Islet precursor cell (in vitro differentiated cells): Measurements from ENCODE around the gene UGT1A4.

Source experiments
- DNase-seq: peaks from one replicate; pipeline ENCODE4 v3.0.0-alpha.2; 2018

UGT1A4 gene

GRCh38 chr2:233792720-233793119, 74.2 kb downstream of the UGT1A4 start:
- DNase-seq: peak; percentile 34

DNA sequence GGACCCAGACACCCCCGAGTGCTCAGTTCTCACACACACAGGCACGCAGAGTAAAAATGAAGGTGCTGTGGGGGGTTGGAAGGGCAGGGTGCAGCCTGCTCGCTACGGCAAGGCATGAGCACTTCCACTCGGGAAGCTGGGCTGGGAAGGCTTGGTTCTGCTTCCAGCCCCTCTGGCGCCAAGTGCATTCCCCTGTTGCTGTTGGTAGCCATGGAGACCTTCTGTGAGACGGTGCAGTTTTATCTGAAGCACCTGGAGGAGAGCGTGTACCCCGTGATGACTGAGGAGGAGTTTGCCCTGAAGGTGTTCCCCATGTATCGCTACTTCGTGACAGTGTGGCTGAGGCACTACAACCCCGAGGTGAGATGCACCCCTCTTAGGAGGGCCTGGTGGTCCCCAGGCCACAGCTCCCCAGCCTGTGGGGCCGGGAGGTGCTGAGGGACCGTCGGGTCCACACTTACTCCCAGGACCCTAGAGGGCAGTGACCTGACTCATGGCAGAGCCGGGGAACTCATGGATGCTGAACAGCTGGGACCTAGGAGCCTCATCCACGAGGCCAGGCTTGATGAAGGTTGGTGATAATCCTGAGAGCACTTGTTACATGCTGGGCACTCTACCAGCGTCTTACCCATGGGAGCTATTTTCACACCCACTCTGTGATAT, 75.1 kb downstream of the UGT1A4 start:
- peak; percentile 29 for DNase-seq

DNA sequence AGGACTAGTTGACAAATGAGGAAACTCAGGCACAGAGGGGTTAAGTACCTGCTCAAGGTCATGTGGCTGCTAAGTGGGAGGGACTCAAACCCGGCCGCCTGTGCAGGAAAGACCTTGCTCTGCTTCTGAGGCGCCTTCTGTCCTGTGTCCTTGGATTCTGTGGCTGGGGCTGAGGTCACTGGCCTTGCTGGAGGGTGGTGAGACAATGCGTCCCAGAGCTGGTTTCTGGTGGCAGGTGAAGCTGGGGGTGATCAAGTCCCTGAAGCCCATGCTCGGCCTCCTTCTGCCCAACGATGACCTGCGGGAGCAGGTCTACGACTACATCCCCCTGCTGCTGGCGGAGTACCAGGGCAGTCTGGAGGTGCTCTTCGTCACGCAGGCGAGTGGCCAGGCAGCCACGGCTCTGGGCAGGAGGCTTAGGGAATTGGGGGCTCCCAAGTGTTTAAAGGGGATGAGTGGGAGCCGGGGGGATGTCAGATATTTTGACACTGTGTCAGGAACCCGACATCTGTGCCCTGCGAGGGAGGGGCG, 75.7 kb downstream of the UGT1A4 start:
- DNase-seq: peak; percentile 35

DNA sequence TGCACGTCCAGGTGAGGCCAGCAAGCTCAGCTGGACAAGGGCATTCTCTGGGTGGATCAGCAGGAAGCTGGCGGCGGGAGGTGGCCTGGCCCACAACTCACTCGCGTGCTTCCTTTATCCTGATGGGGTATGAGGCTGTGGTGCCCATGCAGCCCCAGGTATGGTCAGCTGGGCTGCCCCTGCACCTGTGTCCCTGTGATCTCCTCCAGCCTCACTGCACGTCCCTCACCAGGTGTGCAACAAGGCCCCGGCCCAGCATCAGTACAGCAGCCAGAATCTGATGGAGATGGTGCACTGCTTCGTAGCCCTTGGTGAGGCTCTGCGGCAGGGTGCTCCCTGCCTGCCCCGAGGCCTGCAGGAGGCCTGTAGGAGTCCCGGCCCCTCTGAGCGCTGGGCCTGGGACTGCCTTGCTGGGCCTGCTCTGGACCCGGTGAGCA, 77.2 kb downstream of the UGT1A4 start:
- peak; percentile 45 for DNase-seq

DNA sequence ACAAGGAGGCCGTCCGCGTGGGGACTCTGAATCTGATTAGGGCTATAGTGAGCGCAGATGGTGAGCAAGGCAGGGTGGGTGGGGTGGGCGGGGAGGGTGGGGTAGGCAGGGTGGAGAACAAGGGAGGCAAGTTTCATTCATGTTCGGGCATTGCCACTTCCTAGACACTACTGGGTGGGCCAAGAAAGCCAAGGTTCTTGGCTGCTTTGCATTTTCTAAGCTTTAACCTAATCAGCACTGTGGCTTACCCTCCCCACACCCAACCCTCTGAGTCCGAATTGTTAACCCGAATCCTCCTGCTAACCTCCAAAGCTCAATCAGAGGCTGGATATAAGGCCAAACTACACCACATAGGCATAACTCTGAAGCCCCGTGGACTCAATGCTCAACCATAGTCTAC, 77.7 kb downstream of the UGT1A4 start:
- no peak for DNase-seq

GRCh38 chr2:233798335-233799086, 80.0 kb downstream of the UGT1A4 start:
- DNase-seq: peak; percentile 40

GRCh38 chr2:233799087-233799665, 80.6 kb downstream of the UGT1A4 start:
- no peak for DNase-seq

- peak; percentile 40 for DNase-seq
Measured at GRCh38 chr2:233799716-233800115, 81.2 kb downstream of the UGT1A4 start.

DNA sequence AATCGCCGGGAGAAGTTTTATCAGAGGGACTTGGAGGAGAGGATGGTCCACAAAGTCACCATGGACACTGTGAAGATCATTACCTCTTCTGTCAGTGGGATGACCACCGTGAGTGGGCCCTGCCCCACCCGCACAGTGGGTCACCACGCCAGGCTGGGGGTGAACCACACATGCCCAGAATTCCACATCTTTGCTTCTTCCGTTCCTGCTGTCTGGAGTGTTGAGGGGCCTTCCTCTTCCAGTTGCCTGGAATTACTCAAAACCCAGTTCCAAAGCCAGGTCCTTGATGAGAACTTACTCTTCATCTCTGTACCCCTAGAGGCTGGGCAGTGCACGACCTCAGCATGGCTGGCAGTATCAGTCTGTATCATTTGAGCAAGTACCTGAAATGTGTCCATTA, 81.7 kb downstream of the UGT1A4 start:
- no peak for DNase-seq

DNA sequence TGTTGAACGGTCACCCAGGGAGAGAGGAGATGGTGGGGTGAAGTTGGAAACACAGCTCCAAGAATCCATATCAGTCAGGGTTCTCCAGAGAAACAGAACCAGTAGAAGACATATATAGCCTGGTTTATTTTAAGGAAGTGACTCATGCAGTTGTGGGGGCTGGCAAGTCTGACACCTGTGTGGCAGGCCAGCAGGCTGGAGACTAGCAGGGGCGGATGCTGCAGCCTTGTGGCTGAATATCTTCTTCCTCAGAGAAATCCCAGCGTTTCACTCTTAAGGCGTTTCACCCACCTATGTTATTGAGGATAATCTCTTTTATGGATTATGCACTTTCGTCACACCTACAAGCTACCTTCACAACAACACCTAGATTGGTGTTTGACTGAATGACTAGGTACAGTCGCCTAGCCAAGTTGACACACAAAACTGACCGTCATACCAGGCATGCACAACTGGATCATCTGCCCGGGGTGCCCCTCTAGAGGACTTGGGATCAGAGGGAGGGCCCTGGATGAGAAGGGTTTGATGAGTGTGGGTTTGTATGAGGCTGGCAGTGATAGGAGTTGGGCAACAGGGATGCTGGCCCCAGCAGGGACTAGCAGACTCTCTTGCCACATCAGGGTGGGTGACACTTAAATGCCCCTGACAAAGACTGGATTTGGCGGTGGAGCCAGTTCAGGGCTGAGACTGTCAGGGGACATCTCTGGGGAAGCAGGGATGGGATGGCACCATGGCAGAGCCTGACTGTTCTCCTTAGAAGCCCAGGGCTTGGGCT, 83.0 kb downstream of the UGT1A4 start:
- DNase-seq: peak; percentile 44

GRCh38 chr2:233802132-233802815, 83.7 kb downstream of the UGT1A4 start:
- DNase-seq: peak; percentile 38

- no peak for DNase-seq
Measured at GRCh38 chr2:233803292-233803911, 84.9 kb downstream of the UGT1A4 start.

DNA sequence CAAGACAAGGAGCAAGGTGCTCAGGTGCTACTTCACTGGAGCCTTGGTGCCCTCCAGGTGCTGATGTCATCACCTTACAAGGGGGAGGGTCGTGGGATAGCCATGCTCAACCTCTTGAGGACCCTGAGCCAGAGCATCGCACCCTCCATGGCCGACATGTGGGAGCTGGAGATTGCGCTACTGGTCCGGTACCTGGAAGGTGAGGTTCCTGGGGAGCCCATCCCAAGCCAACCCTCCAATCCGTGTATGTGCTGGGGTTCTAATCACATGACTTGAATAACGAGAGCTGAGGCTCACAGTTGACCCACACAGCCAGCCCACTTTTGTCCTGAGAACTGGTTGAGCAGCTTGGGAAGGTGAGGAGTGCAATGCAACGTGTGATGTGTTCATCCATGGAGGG, 85.5 kb downstream of the UGT1A4 start:
- DNase-seq: no peak

DNA sequence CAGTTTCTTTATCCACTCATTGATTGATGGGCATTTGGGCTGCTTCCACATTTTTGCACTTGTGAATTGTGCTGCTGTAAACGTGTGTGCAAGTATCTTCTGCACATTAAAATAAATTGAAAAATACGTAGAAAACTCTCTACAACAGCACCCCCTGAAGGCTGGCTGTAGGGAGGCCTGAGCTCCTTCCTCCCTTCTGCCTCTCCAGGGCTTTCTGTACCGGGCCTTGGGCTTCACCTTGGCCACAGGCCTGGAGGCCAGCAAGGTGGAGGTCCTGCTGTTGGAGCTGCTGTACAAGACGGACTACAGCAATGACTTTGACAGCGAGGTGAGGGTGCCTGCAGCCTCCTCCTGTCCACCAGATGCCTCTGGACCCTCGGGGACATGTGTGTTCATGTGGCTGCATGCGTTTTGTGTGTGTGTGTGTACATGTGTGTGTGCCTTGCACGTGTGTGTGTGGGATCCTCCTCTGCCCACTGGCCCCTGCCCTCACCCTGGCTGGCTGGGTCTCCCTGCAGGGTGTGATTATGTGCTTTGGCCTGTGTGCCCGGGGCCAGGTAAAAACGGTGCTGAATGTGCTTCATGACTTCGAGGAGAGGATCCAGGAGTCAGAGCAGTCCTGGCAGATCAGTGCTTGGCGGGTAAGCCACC, 88.8 kb downstream of the UGT1A4 start:
- peak; percentile 47 for DNase-seq

- peak; percentile 26 for DNase-seq
Measured at GRCh38 chr2:233807966-233808935, 89.7 kb downstream of the UGT1A4 start.

DNA sequence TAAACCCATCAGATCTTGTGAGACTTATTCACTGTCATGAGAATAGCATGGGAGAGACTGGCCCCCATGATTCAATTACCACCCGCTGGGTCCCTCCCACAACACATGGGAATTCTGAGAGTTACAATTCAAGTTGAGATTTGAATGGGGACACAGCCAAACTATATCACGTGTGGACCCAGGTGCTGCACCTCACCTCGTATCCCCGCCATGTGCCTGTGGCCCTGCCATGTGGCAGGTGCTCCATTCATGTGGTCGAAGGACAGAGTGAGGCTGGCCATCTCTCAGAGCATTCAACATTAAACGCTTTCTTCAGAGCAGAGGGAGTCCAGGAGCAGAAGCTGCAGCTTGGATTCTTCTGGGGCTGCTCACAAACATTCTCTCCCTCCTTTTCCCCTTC, 91.8 kb downstream of the UGT1A4 start:
- peak; percentile 12 for DNase-seq

DNA sequence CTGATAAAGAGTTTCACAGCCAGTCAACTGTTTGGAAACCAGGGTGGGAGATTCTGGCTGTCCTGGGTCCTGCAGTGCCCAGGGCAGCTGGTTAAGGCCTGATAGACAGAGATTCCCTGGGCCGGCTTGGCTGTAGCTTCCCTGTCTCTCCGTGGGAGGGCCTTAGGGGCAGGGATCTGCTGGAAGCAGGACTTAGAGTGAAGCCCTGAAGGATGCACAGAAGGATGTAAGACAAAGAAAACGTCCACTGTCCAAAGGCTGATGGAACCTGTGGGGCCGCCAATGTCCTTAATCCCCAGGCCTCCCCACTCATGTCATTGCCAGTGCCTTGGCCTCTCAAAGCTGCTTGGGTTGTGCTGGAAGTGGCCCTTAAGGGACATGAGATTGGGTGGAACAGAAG, 92.6 kb downstream of the UGT1A4 start:
- DNase-seq: peak; percentile 39

- DNase-seq: peak; percentile 15
Measured at GRCh38 chr2:233811732-233812131, 93.2 kb downstream of the UGT1A4 start.

- DNase-seq: peak; percentile 30
Measured at GRCh38 chr2:233813236-233814055, 94.9 kb downstream of the UGT1A4 start.
